GM18498 (cell line): ENCODE results near the gene SCAPER.

Experiments
- ATAC-seq: cut with Tn5 transposase; IDR thresholded peaks from one replicate; pipeline ENCODE4 v1.9.1; 2021; ENCODE audit warnings: mild to moderate bottlenecking, moderate library complexity; ENCODE audit not compliant: unreplicated experiment

Gene SCAPER

DNA sequence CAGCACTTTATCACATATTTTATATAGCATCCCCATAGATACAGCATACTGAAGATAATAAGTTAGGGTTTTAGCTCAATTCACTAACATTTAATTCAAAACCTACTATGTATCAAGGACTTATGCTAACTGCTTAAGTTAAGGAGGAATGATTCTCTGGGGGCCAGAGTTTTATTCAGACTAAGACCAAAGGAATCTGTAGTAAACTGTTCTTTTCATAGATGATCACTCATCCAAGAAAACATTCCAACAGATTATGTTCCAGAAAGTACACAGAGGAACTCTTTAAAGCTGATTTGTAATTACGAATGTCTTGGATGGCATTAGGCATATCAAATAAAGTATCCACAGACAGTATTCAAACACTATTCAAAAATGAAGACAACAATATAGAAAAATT, 226.4 kb downstream of the SCAPER start:
- no peak for ATAC-seq

DNA sequence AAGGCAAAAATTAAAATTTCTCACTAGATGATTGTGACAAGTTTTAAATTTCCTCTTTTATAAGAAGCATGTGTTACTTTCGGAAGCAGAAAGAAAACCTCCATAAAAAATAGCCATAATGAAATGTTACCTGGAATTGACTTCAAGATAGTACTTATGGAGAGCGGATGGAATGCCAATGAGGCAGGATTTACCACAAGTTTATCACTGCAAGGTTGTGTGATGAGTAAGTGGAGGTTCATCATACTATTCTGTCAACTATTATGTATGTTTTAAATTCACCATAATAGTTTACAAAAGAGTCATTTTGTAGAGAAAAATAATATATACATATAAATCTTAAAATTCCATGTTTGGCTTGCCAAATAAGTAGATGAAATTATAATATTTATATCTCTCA, 230.3 kb downstream of the SCAPER start:
- no peak for ATAC-seq

DNA sequence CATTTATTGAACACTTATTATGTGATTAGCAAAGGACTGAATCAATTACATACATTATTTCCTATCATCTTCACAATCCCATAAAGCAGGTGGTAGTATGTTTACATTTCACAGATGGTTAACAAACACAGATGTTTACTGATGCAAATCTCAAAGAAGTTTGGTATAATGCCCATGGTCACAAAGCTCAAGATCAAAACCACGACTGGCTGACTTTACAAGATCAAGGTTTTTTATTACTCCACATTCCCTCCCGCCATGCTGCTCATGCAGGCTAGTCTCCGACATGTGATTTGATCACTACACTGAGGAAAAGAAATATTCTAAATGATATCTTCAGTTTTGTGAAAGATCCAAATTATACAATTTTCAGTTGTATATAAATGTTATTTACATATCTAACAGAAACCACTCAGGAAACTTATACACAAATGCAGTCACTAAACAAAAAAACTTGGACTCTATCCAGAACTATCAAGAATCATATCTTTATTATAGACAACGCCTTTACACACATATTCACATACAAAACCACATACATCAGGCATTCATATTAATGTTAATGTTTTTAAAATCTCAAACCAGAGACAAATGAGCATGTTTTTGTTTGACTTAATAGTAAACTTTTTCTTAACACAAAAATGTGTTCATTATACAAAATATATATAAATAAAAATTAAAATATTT, 235.5 kb downstream of the SCAPER start:
- no peak for ATAC-seq

DNA sequence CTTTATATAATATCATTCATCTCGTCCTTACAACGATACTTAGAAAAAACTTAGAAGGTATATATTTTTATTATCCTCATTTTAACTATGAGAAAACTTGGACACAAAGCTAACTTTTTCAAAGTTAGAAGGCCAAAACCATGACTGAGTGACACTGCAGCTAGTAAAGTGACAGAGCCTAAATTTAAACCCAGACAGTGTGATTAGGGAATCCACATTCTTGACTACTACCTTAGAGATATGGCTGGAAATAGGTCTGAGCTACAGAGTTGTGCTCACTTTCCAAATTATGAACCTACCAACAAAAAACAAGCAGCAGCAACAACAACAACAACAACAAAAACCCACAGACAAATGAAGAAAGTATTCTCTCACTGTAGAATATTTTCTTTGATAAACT, 236.2 kb downstream of the SCAPER start:
- ATAC-seq: no peak

DNA sequence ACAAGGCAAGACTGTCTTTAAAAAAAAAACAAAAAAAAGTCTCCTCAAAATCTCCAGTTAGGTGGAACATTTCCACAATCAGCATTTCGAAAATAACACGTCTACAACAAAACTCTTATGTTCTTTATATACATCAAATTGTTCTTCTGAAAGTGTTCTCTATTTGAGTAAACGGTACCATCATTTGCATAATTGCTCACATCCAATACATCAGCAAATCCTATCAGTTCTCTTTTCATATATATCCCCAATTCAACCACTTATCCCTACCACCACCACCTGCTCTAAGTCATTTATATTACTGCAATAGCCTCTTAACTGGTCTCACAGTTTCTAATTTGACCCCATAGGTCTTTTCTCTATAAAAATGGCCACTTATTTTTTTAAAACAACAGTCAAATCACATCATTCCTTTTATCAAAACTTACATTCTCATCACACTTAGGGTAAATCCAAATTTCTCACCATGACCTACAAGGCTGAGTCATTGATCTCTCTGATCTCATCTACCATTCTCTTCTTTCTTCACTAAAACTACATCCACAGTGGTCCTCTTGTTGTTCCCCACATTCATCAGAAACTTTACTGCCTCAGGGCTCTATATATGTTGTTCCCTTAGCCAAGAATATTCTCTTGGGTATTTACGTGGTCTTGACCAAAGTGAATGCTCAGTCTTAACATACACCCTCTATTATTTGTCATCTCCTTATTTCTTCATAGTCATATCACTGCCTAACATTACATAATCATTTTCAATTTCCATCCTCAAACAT, 237.0 kb downstream of the SCAPER start:
- no peak for ATAC-seq

DNA sequence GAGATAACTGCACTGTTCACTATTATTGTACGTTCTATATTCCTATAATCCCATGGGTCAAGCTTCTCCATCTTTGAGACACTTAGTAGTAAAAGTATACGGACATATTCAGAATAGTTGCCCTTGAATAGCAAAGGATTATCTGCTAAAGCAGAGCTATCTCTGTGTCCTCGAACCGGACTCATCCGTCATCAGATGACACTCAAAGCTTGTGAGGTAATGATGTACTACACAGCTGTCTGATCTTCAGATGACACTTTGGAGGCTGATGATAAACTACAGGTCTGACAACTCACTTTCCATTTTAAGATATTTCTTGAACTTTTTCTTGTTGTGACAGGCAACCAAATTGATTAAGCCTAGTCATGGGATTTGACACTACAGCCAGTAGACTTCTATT, 240.2 kb downstream of the SCAPER start:
- ATAC-seq: no peak

DNA sequence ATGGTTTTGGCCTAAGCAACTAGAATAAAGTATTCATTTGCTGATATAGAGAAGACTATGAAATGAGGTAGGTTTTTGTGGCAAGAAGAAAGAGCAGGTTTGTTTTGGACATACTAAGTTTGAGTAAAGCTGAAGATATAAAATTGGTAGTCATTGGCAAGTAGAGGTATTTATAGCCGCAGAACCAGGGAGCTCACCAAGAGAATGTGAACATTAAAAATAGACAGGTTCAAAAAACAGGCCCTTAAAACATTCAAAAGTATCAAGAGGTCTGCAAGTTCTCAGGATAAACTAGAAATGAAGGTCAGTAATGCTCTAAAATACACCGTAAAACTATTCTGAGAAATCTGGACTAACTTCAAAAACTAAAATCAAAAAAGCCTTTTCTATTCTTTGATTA, 240.7 kb downstream of the SCAPER start:
- ATAC-seq: no peak

DNA sequence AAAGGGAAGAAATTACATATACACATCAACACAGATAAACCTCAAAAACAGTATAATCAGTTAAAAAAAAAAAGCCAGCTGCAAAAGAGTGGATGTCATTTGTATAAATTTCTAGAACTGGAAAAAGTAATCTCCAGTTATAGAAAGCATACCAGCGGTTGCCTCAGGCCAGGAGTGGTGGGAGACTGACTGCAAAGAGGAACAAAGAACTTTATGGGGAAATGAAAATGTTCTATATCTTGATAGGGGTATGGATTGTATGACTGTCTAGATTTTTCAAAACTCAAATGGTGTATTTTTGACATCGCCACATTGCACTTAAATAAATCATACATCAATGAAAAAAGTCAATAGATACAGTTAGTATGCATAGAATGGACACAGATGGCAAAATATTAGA, 241.6 kb downstream of the SCAPER start:
- no peak for ATAC-seq

DNA sequence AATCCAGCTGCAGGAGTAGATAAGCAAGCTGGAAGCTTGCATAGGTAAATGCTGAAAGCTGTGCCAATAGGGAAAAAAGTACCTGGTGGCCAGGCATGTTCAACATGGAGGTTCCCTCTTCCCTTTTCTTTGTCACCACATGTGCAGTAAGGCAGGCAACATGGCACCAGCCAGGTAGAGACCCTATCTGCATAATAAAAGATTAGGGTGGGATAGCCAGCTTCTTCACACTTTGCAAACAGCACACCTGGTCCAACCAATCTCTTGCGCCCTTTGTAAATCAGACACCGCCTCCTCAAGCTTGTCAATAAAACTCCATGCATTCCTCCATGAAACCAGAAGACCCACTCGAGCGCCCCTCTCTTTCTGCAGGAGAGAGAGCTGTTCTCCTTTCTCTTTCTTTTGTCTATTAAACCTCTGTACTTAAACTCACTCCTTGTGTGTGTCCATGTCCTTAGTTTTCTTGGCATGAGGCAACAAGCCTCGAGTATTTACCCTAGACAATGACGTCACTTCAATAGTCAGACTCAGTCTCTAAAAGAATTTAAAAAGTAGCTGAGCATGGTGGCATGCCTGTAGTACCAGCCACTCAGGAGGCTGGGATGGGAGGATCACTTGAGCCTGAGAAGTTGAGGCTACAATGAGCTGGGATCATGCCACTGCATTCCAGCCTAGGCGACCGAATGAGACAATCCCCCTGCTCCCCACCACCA, 256.3 kb downstream of the SCAPER start:
- no peak for ATAC-seq

DNA sequence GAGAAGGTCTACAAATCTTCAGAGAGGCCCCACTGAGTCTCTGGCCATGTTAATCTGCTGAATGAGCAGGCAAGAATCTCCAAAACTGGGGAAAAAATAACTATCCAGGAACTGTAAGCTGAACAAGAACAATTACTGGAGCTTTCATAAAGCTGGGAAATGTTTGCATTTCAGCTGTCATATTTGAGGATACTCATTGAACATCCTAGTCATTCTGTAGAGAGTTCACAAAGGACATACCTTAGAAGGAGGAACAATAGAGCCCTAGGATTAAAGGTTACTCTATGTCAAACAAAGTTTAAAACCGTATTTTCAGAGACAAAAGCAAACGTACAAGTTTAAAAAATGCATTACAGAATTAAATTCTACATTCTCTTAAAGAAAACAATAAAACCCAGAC, 257.5 kb downstream of the SCAPER start:
- no peak for ATAC-seq

DNA sequence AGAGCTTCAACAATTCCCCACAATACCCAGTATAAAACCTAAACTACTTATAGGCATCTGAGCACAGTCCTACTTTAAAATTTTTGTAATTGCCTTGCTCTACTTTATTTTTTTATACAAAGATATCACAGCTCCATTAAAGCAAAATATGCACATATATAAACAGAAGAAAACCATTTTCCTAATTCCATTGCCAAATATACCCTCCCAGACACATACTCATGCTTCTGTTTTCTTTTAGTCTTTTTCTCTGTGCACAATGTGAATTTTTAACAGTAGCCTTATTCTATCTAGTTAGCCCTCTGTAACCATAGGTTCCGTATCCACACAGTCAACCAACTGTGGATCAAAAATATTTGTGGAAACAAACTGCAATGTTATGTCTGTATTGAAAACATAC, 260.5 kb downstream of the SCAPER start:
- ATAC-seq: no peak

DNA sequence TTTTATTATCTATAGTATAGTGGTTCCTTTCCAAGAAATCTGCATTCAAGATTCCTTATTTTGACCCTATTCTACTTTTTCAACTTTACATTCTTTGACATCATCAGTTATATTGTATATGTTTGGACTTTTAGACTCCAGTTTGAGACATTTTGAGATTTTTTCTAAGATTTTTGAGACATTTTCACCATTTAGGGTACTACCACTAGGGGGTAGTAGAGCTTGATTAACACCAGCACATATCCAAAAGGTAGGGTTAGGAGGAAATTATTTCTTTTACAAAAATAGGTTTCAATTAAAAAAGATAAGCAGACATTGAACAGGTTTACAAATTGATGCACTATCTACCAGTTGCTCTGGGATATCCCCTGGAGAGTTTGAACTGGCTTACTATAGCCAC, 262.5 kb downstream of the SCAPER start:
- ATAC-seq: no peak

DNA sequence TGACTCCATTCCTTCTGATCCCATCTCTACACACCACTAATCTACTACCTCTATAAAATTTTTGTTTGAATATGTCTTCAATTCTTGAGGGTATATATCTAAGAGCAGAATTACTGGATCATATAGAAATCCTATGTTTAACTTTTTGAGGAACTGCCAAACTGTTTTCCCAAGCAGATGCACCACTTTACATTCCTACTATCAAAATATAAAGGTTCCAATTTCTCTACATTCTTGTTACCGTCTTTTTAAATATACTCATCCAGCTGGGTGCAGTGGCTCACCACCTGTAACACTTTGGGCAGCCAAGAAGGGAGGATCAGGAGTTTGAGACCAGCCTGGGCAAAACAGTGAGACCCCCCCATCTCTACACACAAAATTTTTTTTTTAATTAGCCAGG, 268.0 kb downstream of the SCAPER start:
- no peak for ATAC-seq

DNA sequence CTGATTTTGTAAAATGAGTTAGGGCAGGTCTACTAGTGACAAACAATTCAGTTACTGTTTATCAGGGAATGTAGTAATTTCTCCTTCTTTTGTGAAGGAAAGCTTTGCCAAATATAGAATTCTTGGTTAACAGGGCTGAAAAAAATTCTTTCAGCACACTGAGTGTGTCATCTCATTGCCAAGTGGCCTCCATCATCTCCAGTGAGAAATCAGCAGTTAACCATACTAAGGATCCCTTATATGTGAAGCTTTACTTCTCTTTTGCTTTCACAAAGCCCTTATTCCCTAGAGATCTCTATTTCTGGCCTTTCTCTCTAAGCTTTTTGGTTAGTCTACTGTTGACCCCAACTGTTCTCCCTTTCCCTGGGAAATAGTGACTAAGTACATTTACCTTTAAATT, 269.1 kb downstream of the SCAPER start:
- no peak for ATAC-seq

DNA sequence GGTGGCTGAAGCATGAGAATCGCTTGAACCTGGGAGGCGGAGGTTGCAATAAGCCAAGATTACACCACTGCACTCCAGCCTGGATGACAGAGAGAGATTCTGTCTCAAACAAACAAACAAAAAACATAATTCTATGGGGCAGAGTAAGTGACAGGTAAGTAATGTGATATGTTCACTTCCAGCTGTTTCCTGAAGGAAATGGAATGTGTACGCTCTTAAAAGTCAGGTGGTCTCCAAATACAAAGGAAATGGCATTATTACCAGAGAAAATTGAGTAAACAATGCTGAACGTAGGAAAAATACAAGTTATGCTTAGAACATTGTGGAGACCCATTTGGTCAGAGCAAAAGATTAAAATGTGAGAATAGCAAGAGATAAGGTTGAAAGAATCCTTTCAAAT, 278.5 kb downstream of the SCAPER start:
- ATAC-seq: no peak

DNA sequence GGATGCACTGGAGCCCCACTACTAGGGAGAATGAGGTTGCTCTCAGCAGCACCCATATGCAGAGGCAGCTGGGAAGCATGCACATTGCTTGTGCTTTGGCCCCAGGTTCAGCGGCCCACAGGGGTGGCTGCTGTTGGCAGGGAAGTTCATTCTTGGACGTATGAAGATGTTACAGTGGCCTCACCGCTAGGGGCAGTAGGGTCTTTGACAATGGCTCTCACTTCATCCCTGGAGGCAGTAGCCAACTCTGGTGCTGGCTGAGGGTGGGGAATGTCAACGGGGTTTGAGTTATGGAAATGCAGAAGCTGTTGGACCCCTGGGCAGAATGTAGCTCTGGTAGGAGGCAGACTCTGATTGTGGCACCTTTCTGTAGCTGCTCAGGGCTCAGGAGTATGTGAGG, 279.9 kb downstream of the SCAPER start:
- ATAC-seq: no peak

DNA sequence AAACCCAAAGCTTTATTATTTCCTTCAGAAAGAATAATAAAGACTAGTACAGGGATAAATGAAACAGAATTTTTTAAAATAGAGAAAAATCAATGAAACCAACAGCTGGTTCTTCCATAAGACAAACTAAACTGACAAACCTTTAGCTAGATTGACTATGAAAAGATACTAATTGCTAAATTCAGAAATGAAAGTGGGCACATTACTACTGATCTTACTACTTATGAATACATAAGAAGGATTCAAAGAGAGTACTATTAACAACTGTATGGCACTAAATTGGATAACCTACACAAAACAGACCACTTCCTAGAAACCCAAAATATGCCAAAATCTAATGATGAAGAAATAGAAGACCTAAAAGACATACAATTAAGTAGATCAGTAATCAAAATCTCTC, 290.4 kb downstream of the SCAPER start:
- no peak for ATAC-seq

DNA sequence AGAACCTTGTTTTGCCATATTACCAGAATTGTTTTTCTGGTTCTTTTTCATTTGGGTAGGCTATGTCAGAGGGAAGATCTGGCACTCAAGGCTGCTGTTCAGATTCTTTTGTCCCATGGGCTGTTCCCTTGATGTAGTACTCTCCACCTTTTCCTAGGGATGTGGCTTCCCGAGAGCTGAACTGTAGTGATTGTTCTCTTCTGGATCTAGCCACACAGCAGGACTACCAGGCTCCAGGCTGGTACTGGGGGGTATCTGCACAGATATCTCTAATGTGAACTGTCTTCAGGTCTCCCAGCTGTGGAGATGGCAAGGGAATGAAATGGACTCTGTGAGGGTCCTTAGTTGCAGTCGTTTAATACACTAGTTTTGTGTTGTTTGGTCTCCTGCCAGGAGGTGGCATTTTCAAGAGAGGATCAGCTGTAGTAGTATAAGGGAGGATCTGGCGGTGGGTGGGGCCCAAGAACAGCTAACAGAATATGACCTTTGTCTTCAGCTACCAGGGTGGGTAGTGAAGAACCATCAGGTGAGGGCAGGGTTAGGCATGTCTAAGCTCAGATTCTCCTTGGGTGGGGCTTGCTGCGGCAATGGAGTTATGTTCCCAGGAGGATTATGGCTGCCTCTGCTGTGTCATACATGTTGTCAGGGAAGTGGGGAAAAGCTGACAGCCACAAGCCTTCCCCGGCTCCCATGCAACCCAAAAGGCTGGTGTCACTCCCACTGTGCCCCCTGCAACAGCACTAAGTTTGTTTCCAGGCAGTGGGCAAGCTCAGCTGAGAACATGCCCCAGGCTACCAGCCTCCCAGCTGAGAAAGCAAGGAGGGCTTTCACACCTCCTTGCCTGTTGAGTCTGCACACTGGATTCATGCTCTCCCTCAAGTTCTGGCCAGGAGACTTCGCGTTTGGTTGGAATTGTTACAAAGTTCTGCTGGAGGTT, 316.1 kb downstream of the SCAPER start:
- ATAC-seq: no peak

DNA sequence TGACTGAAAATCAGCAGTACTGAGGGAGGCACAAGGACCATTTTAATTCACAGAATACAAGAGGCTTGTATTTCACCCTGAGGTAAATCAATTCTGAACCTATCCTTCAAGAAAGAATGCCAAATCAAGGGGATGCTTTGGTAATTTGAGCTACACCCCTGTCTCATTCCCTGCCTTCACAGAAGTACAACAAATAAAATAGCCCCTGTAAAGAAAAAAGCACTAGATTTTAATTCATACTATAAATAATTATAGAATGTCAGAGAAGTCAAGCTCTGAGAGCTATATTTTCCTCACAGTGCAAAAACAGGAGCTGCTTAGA, 319.6 kb downstream of the SCAPER start:
- no peak for ATAC-seq

DNA sequence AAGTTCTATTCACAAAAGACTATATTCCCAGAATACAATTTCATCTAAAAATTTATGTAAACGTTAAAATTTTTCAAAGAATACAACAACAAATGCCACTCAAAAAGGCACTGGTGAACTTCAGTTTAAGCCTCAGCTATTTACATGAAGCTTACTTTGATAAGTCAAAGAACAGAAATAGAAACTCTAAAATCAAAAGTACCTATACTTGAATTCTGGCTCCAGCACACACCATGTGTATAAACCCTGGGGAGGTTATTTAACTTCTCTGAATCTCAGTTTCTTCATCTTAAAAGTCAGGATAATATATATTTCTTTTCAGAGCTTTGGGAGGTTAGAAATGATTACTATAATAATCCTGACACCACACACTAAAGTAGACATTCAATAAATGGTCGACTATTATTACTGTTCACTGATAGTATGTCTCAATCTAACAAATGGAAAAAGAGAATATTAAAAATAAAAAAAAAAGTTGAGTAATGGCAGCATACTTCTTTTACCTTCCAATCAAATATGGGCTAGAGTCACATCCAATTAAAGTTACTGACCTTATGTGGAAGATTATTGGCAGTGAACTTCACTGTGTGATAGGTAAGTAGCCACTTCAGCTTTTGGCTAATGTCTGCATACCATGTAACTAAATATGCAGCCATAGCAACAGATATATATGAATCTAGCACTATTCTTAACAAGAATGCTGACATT, 320.1 kb downstream of the SCAPER start:
- ATAC-seq: no peak

DNA sequence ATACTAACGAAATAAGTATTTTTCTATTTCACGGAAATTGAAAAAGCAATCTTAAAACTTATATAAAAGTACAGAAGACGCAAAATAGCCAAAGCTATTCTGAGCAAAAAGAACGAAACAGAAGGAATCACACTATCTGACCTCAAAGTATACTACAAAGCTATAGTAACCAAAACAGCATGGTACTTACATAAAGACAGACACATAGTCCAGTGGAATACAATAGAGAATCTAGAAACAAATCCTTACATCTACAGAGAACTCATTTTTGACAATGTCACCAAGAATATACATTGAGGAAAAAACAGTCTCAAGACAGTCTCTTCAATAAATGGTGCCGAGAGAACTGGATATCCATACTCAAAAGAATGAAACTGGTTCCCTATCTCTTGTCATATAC, 322.6 kb downstream of the SCAPER start:
- ATAC-seq: no peak
